ENCODE data around the gene NUAK2. TPM values are rescaled to one million over a fixed set of nuclear protein-coding genes. Genes with fewer than 3 reads are reported as not detected.

Gene NUAK2
- polyA plus RNA-seq, 1 experiment = 7.0 TPM

- peaks cover 21% of the 10 kb centered on the region for H3K27me3 ChIP-seq (ENCODE audit: control insufficient read depth, insufficient read depth, low read length)
- POLR2A ChIA-PET = no interaction called here
- CTCF ChIA-PET = interaction anchor here (4.6 to 8.9 kb wide), 2 partner anchors 85 to 128 kb away, joined by 40 to 165 read pairs; no protein-coding TSS in a partner anchor
Measured at GRCh38 chr1:205357567-205357966, 36.0 kb upstream of the NUAK2 start.

DNA sequence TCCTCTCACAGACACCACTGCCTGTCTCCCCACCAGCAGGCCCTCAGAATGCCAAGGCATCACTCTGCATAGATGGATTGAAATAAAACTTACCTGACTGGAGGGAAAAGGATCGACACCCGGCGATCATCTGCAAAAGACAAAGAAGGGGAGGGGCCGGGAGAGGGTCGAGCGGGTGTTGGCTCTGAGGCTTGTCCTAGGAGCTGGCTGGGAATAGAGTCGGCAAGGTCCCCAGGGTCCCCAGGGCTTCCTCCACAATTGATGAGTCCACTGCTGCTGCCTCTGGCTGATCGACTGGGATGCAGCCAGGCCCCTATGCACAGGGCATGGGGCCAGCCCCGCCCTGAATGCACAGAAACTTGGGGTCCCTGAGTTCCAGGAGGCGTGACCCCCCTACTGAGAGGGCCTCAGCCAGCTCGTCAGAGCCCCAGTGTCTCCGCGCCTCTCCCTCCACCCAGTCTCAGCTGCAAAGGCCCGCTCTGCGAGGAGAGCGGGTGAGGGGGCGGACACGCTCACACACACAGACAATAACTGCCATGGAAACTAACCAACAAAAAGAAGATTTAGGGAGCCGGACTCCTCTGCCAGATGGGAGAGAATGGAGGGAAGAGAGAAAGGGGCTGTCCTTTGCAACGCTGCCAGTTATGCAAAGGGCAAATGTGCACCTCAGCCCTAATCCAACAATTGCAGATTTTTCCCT is 35.0 kb upstream of the NUAK2 start, which contains the start of gene KLHDC8A:
TSS of gene KLHDC8A (minus strand) at position 483 of the 700 bp plus-strand sequence. CDS start 13,318 bp downstream, outside the sequence.
- CTCF ChIA-PET = interaction anchor here (0.6 to 8.9 kb wide), 7 partner anchors 24 to 383 kb away, joined by 3 to 165 read pairs (median 6); no protein-coding TSS in a partner anchor
- peaks cover 23% of the 10 kb centered on the region for H3K27me3 ChIP-seq (ENCODE audit: control insufficient read depth, insufficient read depth, low read length)
- H3K9me3 ChIP-seq (ENCODE audit: control insufficient read depth, insufficient read depth, low read length) = no peaks in the 10 kb centered on the region
- DNase-seq (ENCODE audit: low read depth, low spot score) = no peak
- no peak for TF ChIP-seq CTCF (IDR thresholded peaks at IDR 0.05; ENCODE audit: low read depth, low read length)
- no peak within 1 kb of the TSS for H3K4me3 ChIP-seq (ENCODE audit: low read depth, low read length)
- H3K27ac ChIP-seq (ENCODE audit: low read depth, low read length) = no peak within 1 kb of the TSS
- POLR2A ChIA-PET = no interaction called here

More at GRCh38 chr1:205357567-205357966, 36.0 kb upstream of the NUAK2 start:
- no peak for TF ChIP-seq CTCF (IDR thresholded peaks at IDR 0.05; ENCODE audit: low read depth, low read length)
- H3K27ac ChIP-seq (ENCODE audit: low read depth, low read length) = no peak overlapping the region
- no peak for DNase-seq (ENCODE audit: low read depth, low spot score)
- no peak overlapping the region for H3K4me3 ChIP-seq (ENCODE audit: low read depth, low read length)
- H3K9me3 ChIP-seq (ENCODE audit: control insufficient read depth, insufficient read depth, low read length) = no peaks in the 10 kb centered on the region

GRCh38 chr1:205355075-205355453 is 33.5 kb upstream of the NUAK2 start:
- no peak overlapping the region for H3K27ac ChIP-seq (ENCODE audit: low read depth, low read length)
- CTCF ChIA-PET = interaction anchor here (0.7 to 8.9 kb wide), 33 partner anchors 8 to 302 kb away, joined by 3 to 165 read pairs (median 9); no protein-coding TSS in a partner anchor
- no peak for DNase-seq (ENCODE audit: low read depth, low spot score)

GRCh38 chr1:205354259-205355074 is 32.9 kb upstream of the NUAK2 start:
- ChIA-PET CTCF (interaction anchor here (0.5 to 8.9 kb wide), 76 partner anchors 8 to 1422 kb away, joined by 3 to 165 read pairs (median 5); partner anchors contain the start of genes LEMD1 and NUAK2), POLR2A (interaction anchor here (0.9 kb wide), 1 partner anchor 131 kb away, joined by 3 read pairs; no protein-coding TSS in a partner anchor)
- peak; percentile 56 for DNase-seq (ENCODE audit: low read depth, low spot score)
- H3K9me3 ChIP-seq (ENCODE audit: control insufficient read depth, insufficient read depth, low read length) = no peaks in the 10 kb centered on the region
- H3K27me3 ChIP-seq (ENCODE audit: control insufficient read depth, insufficient read depth, low read length) = peaks cover 17% of the 10 kb centered on the region
- TF ChIP-seq CTCF (IDR thresholded peaks at IDR 0.05; ENCODE audit: low read depth, low read length) = peak; percentile 94
- H3K27ac ChIP-seq (ENCODE audit: low read depth, low read length) = no peak overlapping the region
- H3K4me3 ChIP-seq (ENCODE audit: low read depth, low read length) = no peak overlapping the region

More at GRCh38 chr1:205355075-205355453, 33.5 kb upstream of the NUAK2 start:
- POLR2A ChIA-PET = no interaction called here
- Histone ChIP-seq H3K4me3 (ENCODE audit: low read depth, low read length) (no peak overlapping the region), H3K9me3 (ENCODE audit: control insufficient read depth, insufficient read depth, low read length) (no peaks in the 10 kb centered on the region), H3K27me3 (ENCODE audit: control insufficient read depth, insufficient read depth, low read length) (peaks cover 18% of the 10 kb centered on the region)
- TF ChIP-seq CTCF (IDR thresholded peaks at IDR 0.05; ENCODE audit: low read depth, low read length) = no peak

Data from AG04450 (cell line).